GM12801 (cell line): ENCODE results near the gene WLS.

ENCODE experiments used
- CTCF ChIP-seq: IDR thresholded peaks from one replicate; pipeline ENCODE4 v1.5.1; 2011; ENCODE audit warnings: control low read depth; ENCODE audit not compliant: insufficient read length; ENCODE audit errors: extremely low read depth

WLS gene

GRCh38 chr1:68173283-68173935 lies 58.9 kb downstream of the WLS start:
- TF ChIP-seq CTCF, result no peak

- no peak for TF ChIP-seq CTCF
These were observed 63.7 kb downstream of the WLS start for GRCh38 chr1:68168545-68169171.

- no peak for TF ChIP-seq CTCF
These were observed 65.1 kb downstream of the WLS start for GRCh38 chr1:68167211-68167610.

- no peak for TF ChIP-seq CTCF
These were observed 66.0 kb downstream of the WLS start for GRCh38 chr1:68166348-68166747.

GRCh38 chr1:68165665-68166064 lies 66.7 kb downstream of the WLS start:
- TF ChIP-seq CTCF, result no peak

- TF ChIP-seq CTCF, result no peak
These were observed 67.4 kb downstream of the WLS start for GRCh38 chr1:68164918-68165317.

GRCh38 chr1:68163220-68163619 lies 69.1 kb downstream of the WLS start:
- TF ChIP-seq CTCF, result no peak
